Cardiac fibroblast (primary cell): ENCODE measurements around the gene ADGRG4.

Source experiments
- DNase-seq, 2 donors: peaks; one replicate each; pipeline versions ENCODE4 v3.0.0 to v3.0.0-alpha.2; 2010; ENCODE audit warnings: low read depth in 2 of 2
- H3K4me3 ChIP-seq, 2 donors: replicated peaks in 1 of 2; 1 replicate in 1 of 2; 2 replicates in 1 of 2; pipeline ENCODE4 v1.5.1; 2011; ENCODE audit warnings: low read depth in 2 of 2, low read length in 2 of 2, mild to moderate bottlenecking in 2 of 2, moderate library complexity in 1 of 2
- TF ChIP-seq, protein P1 (sequence below): IDR thresholded peaks from one replicate; pipeline ENCODE4 v1.5.1; 2011; ENCODE audit warnings: low read depth, mild to moderate bottlenecking, low read length, inconsistent platforms

Gene ADGRG4

DNA sequence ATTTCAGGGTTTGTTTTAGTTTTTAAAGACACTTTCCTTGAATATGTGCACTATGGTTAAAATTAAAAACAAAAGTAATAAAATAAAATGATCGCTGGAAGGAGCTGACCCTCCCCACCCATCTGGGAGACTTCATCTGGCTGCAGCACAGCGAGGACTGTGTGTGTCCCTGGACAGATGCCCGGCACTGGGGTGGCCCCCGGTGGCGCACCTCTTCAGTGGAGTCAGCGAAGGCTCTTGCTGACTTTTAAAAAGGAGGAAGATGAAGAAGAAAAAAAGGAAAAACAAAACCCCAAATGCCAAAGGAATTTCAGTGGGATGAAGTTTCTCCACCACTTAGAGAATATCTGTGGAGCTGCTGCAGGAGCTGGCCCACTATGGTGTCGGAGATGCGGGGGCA, 5.4 kb upstream of the ADGRG4 start:
- no peak for DNase-seq
- no peak overlapping the region for H3K4me3 ChIP-seq
- TF ChIP-seq, protein P1, sequence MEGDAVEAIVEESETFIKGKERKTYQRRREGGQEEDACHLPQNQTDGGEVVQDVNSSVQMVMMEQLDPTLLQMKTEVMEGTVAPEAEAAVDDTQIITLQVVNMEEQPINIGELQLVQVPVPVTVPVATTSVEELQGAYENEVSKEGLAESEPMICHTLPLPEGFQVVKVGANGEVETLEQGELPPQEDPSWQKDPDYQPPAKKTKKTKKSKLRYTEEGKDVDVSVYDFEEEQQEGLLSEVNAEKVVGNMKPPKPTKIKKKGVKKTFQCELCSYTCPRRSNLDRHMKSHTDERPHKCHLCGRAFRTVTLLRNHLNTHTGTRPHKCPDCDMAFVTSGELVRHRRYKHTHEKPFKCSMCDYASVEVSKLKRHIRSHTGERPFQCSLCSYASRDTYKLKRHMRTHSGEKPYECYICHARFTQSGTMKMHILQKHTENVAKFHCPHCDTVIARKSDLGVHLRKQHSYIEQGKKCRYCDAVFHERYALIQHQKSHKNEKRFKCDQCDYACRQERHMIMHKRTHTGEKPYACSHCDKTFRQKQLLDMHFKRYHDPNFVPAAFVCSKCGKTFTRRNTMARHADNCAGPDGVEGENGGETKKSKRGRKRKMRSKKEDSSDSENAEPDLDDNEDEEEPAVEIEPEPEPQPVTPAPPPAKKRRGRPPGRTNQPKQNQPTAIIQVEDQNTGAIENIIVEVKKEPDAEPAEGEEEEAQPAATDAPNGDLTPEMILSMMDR: no peak

DNA sequence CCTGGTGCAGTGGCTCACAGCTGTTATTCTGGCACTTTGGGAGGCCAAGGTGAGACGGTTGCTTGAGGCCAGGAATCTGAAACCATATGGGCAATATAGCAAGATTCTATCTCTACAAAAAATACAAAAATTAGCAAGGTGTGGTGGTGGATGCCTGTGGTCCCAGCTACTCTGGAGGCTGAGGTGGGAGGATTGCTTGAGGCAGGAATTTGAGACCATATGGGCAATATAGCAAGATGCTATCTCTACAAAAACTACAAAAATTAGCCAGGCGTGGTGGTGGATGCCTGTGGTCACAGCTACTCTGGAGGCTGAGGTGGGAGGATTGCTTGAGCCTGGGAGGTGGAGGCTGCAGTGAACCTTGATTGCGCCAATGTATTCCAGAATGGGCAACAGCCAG, 2.3 kb downstream of the ADGRG4 start:
- TF ChIP-seq, protein P1: no peak
- H3K4me3 ChIP-seq: no peak overlapping the region
- no peak for DNase-seq

DNA sequence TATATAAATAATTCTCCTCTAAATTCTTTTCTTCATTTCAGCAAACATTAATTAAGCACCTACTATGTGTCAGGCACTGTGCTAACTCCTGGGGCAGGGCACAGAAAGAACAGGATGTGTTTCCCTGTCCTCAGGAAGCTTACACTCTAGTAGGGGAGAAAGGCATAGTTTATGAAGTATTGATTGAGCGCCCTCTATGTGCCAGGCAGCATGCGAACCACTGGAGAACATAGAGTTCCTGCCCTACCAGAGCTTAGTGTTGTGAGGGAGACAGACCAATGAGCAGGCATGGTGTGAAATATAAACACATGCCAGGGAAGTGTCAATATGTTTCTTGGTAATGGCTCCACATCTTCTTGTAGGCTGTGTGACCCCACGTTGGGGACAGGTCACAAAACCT, 3.7 kb downstream of the ADGRG4 start:
- peak in 1 of 2 donors; percentile 1 for DNase-seq
- no peak overlapping the region for H3K4me3 ChIP-seq
- TF ChIP-seq, protein P1: no peak

DNA sequence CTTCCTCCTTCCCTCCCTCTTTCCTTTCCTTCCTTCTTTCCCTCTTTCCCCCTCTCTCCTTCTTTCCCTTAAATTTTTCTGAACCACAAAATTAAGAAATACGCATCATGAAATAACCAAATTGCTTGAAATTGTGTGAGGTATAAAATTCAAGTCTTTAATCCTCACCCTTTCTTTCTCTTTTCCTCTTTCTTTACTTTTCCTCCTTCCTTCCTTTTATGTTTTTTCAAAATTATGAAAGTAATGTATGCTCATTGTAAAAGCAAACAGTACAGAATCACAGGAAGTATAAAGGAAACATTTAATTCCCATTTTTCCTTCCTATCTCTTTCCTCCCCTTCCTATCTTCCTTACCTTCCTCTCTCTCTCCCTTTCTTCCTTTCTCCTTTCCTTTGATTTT, 5.4 kb downstream of the ADGRG4 start:
- no peak for DNase-seq
- TF ChIP-seq, protein P1: no peak
- H3K4me3 ChIP-seq: no peak overlapping the region

DNA sequence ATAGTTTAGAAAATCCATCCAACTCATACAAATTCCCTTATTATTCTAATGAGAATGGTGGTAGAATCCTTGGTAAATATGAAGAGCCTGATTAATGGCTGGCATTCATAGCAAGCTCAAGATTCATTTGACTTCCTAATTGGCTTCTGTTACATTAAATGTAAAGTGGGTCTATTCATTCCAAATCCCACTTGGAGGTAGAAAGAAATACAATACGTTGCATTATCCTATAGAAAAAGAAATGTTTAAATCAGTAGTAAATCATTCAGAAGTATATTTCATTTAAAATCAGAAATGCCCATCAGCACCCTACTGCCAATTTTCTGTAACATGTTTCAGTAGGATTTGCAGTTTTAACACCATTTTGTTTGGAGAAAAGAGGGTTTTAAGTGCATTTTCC, 6.7 kb downstream of the ADGRG4 start:
- TF ChIP-seq, protein P1: no peak
- no peak for DNase-seq
- H3K4me3 ChIP-seq: no peak overlapping the region

DNA sequence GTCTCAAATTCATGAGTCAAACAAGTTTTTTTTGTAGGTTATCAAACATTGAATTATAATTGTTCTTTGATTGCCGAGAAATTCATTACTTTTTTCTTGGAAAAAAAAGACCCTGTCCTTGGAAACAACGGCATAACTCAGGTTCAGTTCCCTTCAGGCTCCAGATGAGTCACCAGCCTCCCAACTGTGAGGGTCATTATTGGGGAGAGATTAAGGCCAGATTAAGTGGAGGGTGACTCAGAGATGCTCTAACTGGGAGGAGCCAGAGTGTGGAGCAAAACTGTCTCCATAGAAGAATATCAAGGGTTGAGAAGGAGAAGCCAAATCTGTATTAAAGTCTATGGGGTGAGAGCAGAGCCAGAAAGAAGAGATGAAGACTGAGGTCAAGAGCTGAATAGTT, 9.6 kb downstream of the ADGRG4 start:
- TF ChIP-seq, protein P1: no peak
- peak in 1 of 2 donors; percentile 5 for DNase-seq
- H3K4me3 ChIP-seq: no peak overlapping the region

DNA sequence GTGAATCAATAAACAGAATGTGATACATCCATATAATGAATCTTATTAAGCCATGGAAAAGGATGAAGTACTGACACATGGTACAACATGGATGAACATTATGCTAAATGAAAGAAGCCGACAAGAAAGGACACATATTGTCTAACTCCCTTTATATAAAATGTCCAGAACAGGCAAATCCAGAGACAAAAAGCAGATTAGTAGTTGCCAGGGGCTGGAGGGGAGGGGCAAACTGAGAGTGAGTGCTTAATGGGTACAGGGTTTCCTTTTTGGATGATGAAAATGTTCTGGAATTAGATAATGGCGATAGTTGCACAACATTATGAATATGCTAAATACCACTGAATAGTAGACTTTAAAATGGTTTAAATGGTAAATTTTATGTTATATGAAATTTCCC, 17.4 kb downstream of the ADGRG4 start:
- DNase-seq: no peak
- H3K4me3 ChIP-seq: no peak overlapping the region
- TF ChIP-seq, protein P1: no peak
